ENCODE data around the gene IKZF3.

DNA sequence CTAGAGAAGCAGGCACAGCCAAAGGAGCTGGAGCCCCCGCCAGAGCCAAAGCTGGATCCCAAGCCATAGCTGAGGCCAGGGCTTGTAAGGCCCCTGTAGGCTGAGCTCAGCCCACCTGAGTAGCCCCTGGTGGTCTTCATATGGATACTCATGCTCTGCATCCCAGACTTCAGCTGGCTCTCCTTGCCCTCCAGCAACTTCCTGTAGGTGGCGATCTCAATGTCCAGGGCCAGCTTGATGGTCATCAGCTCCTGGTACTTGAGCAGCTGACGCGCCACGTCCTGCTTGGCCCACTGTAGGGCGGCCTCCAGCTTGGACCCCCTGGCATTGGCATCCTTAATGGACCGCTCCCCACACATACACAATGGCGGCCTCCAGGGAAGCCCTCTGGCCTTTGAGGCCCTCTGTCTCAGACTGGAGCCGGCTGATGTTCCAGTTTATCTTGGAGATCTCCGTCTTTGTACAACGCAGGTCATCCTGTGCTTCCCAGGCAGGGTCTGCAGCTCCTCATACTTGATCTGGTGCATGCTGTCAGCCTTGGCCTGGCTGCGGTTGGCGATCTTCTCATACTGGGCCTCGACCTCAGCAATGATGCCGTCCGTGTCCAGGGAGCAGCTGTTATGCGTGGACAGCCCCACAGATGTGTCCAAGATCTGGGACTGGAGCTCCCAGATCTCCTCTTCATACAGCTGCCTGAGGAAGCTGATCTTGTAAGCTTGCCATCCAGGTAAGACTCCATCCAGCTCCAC lies 28.9 kb downstream of the IKZF3 start:
- TF ChIP-seq, protein P1, sequence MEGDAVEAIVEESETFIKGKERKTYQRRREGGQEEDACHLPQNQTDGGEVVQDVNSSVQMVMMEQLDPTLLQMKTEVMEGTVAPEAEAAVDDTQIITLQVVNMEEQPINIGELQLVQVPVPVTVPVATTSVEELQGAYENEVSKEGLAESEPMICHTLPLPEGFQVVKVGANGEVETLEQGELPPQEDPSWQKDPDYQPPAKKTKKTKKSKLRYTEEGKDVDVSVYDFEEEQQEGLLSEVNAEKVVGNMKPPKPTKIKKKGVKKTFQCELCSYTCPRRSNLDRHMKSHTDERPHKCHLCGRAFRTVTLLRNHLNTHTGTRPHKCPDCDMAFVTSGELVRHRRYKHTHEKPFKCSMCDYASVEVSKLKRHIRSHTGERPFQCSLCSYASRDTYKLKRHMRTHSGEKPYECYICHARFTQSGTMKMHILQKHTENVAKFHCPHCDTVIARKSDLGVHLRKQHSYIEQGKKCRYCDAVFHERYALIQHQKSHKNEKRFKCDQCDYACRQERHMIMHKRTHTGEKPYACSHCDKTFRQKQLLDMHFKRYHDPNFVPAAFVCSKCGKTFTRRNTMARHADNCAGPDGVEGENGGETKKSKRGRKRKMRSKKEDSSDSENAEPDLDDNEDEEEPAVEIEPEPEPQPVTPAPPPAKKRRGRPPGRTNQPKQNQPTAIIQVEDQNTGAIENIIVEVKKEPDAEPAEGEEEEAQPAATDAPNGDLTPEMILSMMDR (IDR thresholded peaks at IDR 0.05; ENCODE audit: insufficient read depth, low read length, poor library complexity, severe bottlenecking): no peak
- TF ChIP-seq EZH2phosphoT487 (conservative IDR thresholded peaks at IDR 0.05; ENCODE audit: low read length): no peak

Data from SU-DHL-6 (cell line).